ENCODE data around the gene IQSEC1.

IQSEC1 gene

DNA sequence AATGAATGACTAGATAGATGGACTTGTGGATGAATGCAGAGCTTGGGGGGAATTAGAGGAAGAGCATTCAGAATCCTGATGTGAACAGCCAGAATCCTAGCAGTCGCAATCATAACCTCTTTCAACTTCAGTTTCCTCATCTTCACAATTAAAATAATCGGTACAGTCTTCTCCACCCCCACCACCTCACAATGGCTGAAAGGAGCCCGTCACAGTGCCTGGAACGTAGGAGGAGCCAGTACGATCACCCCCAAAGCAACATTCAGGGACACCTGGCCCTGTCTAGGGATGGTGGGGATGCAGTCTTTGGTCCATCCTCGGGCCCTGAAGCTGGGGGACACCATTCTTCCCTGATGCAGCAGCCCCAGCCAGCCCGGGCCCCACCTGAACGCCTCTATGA, 151.5 kb downstream of the IQSEC1 start:
- no peak for DNase-seq

- no peak for DNase-seq
Measured at GRCh38 chr3:12920967-12921366, 152.3 kb downstream of the IQSEC1 start.

GRCh38 chr3:12919205-12919604, 154.0 kb downstream of the IQSEC1 start:
- no peak for DNase-seq

- no peak for DNase-seq
Measured at GRCh38 chr3:12918231-12918630, 155.0 kb downstream of the IQSEC1 start.

GRCh38 chr3:12916159-12916558, 157.1 kb downstream of the IQSEC1 start:
- DNase-seq, result no peak

DNA sequence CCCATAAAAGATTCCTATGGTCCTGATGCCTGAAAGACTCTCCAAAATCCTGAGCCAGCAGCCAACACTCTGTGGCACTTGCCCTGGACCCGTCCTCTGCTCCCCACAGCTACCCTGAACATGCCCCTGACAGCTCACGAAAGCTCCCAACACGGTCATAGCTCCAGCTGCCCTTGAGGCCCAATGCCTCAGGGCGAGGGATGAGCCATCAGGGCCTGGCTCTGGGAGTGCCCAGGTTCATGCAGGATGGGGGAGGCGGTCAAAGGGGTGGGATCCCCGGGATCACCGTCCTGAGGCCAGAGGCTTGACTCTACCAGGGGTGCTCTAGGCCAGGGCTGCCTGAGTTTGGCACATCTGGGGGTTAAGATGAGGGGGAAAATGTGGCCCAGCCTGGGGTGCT, 159.1 kb downstream of the IQSEC1 start:
- no peak for DNase-seq

DNA sequence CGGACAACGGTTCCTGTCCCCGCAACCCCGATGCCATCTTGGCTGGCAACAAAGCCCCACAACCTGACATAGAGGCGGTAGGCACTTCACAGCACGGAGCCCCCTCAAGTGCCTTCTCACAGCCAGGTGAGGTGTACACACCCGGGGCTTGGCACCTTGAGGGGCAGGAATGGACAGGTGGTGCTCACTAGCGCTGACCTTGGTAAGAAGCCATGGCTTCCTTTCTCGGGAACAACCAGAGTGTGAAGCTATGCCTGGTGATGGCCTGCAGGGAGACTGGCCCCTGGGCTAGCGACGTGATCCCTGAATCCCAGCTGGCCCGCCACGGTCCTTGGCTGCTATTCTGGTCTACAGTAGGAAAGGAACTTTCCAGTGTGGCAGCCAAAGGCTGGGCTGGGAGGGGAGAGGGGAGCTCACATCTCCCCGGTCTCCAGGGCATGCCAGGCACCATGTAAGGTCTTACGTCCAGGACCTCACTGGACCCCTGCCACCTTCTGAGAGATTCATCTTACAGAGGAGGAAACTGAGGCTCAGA, 161.3 kb downstream of the IQSEC1 start:
- DNase-seq, result no peak

DNA sequence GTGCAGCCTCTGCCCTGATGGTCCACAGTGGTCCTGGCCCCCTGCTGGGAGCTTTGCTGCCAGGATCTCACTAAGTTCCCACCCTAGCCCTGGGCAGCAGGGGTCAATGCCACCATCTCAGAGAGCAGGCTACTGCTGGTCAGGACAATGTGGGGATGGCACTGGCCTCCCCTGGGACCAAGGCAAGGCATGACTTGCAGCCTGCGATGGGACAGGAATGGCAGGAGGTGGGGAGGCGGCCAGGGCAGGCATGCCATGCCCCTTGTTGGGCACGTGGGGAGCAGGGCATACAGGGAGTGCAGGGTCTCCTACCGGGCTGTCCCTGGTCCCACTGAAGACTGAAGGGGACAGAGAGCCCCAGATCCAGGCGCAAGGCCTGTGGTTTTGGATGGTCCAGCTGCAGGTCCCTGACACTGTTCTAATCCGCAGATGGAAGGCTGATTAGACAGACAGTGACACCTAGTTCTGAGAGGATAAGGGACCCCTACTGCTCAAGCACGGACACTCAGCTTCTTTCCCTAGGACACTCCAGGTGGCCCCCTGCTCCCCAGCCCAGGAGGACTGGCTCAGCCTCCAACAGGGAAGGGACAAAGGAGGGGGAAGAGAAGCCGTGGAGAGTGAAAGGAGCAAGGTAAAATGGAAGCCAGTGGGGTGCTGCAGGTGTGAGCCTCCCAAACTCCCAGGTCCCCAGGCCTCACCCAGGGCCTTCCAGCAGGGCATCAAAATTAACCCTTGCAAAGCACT, 162.7 kb downstream of the IQSEC1 start:
- no peak for DNase-seq

DNA sequence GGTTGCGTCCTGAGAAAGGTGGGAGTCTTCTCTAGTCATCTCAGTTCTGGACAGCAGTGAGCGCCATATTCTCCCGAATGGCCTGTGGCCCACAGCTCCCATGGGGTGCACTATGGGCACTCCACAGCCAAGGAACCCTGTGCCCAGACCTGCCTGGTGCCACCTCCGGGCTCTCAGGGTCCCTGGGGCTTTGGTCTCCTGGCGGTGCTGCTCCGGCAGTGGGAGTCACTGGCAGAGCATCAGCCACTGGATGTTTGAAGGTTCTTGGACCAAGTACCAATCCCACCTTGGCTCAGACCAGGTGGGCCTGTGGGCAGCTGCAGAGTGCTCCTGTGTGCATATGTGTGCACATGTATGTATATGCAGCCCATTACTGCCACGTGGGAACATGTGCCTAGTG, 163.5 kb downstream of the IQSEC1 start:
- no peak for DNase-seq

GRCh38 chr3:12908859-12909258, 164.4 kb downstream of the IQSEC1 start:
- DNase-seq, result no peak

DNA sequence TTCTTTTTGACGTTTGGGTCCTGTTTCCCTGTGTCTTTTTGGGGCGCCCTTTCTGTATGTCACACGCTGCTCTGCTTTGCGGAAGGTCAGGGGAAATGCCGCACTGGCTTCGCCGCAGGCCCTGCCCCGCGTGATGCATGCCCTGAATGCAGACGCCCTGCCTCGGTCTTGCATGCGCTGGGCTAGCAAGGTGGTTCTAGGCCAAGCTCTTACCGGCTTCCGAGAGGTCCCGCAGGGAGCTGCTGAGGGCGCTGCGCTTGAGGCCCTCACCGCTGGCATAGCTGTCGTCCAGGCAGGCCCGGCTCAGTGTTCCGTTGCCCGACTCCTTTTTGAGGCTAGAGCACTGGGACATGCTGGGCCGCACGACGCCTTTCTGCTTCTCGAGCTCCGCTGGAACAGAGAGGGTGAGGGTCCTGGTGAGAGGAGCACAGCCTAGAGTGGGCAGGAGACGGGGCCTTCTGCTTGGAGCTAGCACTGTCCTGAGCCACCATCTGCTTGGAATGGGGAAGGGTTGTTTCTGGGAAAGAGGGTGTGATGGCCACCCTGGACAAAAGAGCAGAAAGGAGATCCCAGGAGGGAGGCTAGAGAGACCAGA, 165.0 kb downstream of the IQSEC1 start:
- DNase-seq, result no peak

- DNase-seq, result peak in 8 of 56 donors; percentile 15 to 54 (median 26)
Measured at GRCh38 chr3:12907729-12908128, 165.5 kb downstream of the IQSEC1 start.

GRCh38 chr3:12907296-12907695, 165.9 kb downstream of the IQSEC1 start:
- DNase-seq, result no peak

GRCh38 chr3:12906916-12907290, 166.3 kb downstream of the IQSEC1 start:
- DNase-seq, result no peak

DNA sequence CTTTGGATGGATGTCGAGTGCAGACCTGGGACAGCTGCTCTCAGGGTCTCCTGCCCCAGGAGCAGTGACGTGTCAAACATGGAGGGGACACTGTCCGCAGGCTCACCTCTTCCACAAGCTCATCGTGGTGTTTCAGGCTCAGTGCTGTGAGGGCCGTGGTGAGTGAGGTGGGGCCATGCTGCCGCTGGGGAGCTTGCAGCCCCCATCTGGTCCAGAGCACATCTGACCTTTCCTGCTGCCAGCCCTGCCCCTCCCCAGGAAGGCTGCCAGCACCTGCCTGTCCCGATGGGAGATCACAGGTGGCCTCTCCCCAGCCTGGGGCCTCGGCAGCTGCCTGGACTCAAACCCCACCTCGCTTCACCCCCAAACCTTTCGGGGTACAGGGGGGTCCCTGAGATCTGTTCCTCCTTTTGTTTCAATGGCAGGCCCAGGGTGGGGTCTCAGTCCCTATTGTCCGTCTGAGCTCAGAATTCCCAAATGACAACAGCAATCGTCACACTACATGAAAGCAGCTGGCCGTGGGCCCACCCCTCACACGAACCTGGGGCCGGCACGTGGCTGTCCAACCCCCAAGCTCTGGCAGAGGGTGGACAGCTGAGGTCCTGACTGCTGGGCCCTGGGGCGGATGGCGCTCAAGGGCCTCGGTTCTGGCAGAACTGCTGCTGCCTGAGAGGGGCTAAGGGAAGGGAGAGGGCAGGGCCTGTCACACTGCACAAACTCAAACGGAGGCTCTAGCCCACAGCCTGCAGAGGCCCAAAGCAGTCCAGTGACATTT, 166.9 kb downstream of the IQSEC1 start:
- DNase-seq, result no peak

DNA sequence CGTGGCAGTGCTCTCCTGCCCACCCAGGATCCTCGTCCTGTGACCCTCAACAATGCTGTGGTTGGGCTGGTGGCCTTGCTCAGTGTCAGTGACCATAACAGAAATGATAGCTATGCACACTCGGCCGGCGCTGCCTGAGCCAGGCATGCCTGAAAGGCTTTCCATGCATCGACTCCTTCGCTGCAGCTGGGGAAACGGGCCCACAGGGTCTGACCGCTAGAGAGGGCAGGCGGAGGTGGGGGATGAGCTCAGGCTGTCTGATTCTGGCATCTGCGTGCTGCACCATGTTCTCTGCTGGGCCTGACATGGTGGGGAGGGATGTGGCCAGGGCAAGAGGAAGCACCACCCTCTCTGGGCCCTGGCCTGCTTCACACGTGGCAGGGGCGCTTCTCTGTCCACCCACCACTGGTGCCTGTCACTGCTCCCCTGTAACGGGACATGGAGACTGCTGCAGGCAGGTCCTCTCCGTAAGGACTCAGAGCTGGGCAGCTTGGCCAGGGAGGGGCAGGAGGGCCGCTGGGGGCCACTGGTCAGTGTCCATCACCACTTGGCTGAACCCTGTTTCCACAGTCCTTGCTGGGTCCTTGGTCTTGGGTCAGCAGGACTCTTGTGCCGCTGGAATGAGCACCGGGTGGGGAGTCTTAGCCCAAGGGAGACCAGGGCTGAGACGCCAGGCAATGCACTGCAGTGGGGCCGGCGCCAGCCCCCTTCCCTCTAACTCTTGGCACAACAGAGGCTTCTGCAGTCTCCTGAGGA, 167.7 kb downstream of the IQSEC1 start:
- DNase-seq, result no peak

- DNase-seq, result no peak
Measured at GRCh38 chr3:12904951-12905315, 168.3 kb downstream of the IQSEC1 start.

DNA sequence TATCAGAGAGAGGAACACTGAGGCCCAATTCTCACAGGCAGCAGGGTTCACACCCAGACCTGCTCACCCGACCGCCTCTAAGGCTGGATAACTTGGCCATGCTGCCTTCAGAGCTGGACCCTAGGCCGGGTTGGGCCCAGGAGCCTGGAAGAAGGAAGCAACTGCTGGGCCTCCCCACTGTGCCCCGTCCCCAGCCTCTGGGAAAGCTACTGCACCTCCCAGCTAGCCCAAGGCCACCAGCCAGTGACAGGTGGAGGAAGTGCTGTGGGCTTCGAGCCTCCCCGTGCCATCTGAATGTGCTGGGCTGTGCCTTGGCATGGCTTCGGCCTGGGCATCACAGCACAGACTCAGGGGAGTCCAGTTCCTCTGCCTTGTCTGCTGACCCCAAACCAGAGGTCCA, 169.3 kb downstream of the IQSEC1 start:
- no peak for DNase-seq

GRCh38 chr3:12903000-12903800, 170.0 kb downstream of the IQSEC1 start:
- DNase-seq, result no peak

DNA sequence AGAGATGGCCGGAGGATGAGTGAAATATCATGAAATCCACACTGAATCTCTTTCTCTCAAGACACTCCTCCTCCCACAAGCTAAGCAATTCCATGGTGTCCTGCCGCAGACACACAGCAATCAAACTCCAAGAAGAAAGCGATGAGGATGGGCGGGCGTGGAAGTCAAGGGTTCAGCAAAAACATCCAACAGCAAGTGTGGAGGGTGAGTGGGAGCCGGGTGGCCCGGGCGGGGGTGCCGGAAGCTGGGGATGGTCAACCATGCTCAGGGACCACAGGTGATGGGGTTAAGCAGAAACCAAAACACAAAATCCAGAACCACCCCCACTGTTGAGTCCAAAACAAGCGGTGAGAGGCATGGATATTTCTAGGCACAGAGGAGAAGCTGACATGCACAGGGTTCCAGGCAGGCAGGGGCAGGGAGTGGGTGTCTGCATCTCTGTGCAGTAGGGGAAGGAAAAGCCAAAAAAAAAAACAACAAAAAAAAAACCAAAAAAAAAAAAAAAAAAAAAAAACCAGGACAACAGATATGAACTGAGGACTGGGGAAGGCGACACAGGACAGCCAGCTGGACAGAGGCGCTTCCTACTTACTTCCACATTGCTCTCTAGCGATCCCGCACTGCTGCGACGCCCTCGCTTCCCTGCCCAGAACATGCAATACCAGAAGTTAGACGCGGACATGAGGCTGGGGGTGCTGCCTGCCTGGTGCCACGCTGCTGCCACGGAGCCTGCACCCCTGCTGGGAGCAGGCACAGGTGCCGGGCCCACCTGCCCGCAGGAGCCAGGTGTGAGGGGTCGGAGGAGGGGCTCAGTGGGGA, 170.8 kb downstream of the IQSEC1 start:
- no peak for DNase-seq
